ENCODE data around the gene YBX1. TPM values are rescaled to one million over a fixed set of nuclear protein-coding genes. Genes with fewer than 3 reads are reported as not detected.

Gene YBX1
- total RNA-seq, result 1,000 to 10,000 TPM in 2 of 4 donors, 100 to 1,000 TPM in 2; 861 to 1,251 (median 1,022) TPM

DNA sequence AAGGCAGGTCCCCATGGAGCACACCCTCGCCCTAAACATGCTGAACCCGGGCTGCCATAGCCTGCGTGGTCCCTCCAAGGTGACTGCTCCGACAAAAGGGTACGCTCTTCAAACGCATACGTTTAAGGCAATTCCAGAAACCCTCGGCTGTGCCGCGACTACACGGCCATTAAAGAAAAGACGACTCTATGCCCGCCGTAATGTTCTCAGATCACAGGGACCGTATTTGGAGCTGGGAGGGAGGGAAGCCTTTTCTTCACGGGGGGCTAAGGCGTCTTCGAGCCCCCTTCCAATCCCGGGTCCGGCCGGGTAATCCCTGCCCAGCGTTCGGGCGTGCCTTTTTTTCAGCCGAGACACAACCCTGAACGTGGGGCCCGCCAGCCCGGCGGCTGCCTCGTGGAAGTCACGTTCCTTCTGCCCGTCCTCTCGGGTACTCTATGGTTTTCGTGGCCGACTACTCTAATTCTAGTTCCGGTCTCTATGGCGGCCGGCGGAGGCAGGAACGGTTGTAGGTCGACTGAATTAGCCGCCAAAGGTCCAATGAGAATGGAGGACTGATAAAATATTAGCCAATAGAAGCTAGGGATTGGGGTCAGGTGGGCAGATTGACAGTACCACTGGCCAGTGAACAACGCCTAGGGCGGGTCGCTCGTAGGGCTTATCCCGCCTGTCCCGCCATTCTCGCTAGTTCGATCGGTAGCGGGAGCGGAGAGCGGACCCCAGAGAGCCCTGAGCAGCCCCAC, at the start of gene YBX1:
Gene YBX1, plus strand, starts transcription at position 678 of the 743 bp plus-strand sequence. CDS start 148 bp downstream, outside the sequence.
- ATAC-seq, result peak; percentile 94 to 96
- peak; percentile 98 to 99 for DNase-seq
- no peaks in the 10 kb centered on the region for H3K27me3 ChIP-seq
- H3K9me3 ChIP-seq, result no peaks in the 10 kb centered on the region
- peak within 1 kb of the TSS; percentile 97 to 98 (median 98) for H3K27ac ChIP-seq
- peak within 1 kb of the TSS; percentile 84 to 92 (median 86) for H3K4me3 ChIP-seq
- peaks cover 0 to 6% of the 10 kb centered on the region in 2 donors for H3K36me3 ChIP-seq
- TF ChIP-seq CTCF (IDR thresholded peaks at IDR 0.05 in 4 of 5, conservative IDR thresholded peaks at IDR 0.05 in 1 of 5), result no peak
- peak; percentile 89 to 95 for TF ChIP-seq POLR2A (IDR thresholded peaks at IDR 0.05)
- in situ Hi-C loops (cut with MboI; ENCODE audit: low sequenced_read_pairs in 4 of 4) (loop anchor here in 1 of 4 donors (10.0 kb wide), 1 partner anchor 83 kb away; the partner anchor contains the start of genes C1orf50 and P3H1), intact Hi-C loops (cut with DNase I; ENCODE audit: low total_unique reads) (loop anchor here (1.0 to 10.0 kb wide), 7 partner anchors 24 to 647 kb away; partner anchors contain the start of genes C1orf50, CCDC30, ERMAP and FOXJ3)
- peaks cover 43 to 44% of the 10 kb centered on the region in 2 donors for H3K4me1 ChIP-seq

DNA sequence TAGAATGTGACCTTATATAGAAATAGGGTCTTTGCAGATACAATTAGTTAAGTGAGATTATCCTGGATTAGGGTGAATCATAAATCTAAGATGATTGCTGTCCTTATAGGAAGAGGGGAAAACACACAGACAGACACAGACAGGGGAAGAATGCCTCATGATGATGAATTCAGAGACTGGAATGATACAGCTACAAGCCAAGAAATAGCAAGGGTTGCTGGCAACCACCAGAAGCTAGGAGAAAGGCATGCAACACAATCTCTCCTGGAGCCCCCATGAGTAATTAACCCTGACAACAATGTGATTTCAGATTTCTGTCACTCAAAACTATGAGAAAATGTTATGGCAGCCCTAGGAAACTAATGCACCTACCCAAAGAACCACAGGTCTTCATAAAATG, 43.1 kb upstream of the YBX1 start:
- intact Hi-C loops (cut with DNase I; ENCODE audit: low total_unique reads), result no loop called here
- Histone ChIP-seq H3K27ac (no peak overlapping the region), H3K27me3 (no peaks in the 10 kb centered on the region), H3K9me3 (no peaks in the 10 kb centered on the region), H3K4me1 (no peaks in the 10 kb centered on the region), H3K36me3 (no peaks in the 10 kb centered on the region), H3K4me3 (no peak overlapping the region)
- ATAC-seq, result no peak
- DNase-seq, result no peak
- in situ Hi-C loops (cut with MboI; ENCODE audit: low sequenced_read_pairs in 4 of 4), result no loop called here
- no peak for TF ChIP-seq CTCF (IDR thresholded peaks at IDR 0.05 in 4 of 5, conservative IDR thresholded peaks at IDR 0.05 in 1 of 5)
- TF ChIP-seq POLR2A (IDR thresholded peaks at IDR 0.05), result no peak

DNA sequence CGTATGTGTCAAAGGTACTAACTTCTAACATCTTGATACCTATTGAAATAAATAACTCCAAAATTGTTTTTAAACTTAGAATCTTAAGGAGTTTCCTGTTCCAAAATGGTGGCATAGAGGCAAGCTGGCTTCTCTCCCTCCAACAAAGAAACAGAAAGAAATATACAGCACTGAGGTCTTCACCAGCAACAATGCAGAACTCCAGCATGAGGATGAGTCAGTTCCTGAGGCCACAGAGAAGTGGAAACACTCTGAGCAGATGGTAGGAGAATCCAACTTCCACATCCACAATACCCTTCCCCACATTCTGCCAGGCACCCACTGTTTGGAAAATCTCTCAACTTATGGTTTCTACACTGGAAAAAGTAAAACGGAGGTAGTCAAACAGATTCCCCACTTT, 36.2 kb upstream of the YBX1 start:
- DNase-seq (no peak), ATAC-seq (no peak)
- intact Hi-C loops (cut with DNase I; ENCODE audit: low total_unique reads) (no loop called here), in situ Hi-C loops (cut with MboI; ENCODE audit: low sequenced_read_pairs in 4 of 4) (no loop called here)
- no peaks in the 10 kb centered on the region for H3K4me1 ChIP-seq
- no peak for TF ChIP-seq POLR2A (IDR thresholded peaks at IDR 0.05)
- no peaks in the 10 kb centered on the region for H3K27me3 ChIP-seq
- H3K27ac ChIP-seq, result no peak overlapping the region
- no peak overlapping the region for H3K4me3 ChIP-seq
- H3K36me3 ChIP-seq, result no peaks in the 10 kb centered on the region
- H3K9me3 ChIP-seq, result no peaks in the 10 kb centered on the region

GRCh38 chr1:42657201-42657600, 25.0 kb upstream of the YBX1 start:
- intact Hi-C loops (cut with DNase I; ENCODE audit: low total_unique reads), result loop anchor here (5.0 kb wide), 2 partner anchors 110 to 320 kb away; partner anchors contain the start of genes C1orf50, FOXJ3 and P3H1
- DNase-seq (no peak), ATAC-seq (no peak)
- Histone ChIP-seq H3K27ac (peak overlapping the region; percentile 82 to 92 (median 89)), H3K36me3 (peaks cover 0 to 18% of the 10 kb centered on the region in 2 donors), H3K27me3 (no peaks in the 10 kb centered on the region), H3K4me1 (peaks cover 14 to 15% of the 10 kb centered on the region in 2 donors), H3K4me3 (peak overlapping the region; percentile 80 to 94 (median 89)), H3K9me3 (no peaks in the 10 kb centered on the region)
- TF ChIP-seq CTCF (IDR thresholded peaks at IDR 0.05 in 4 of 5, conservative IDR thresholded peaks at IDR 0.05 in 1 of 5) (no peak), POLR2A (IDR thresholded peaks at IDR 0.05) (no peak)
- in situ Hi-C loops (cut with MboI; ENCODE audit: low sequenced_read_pairs in 4 of 4), result loop anchor here in 1 of 4 donors (25.0 kb wide), 1 partner anchor 320 kb away; the partner anchor contains the start of gene FOXJ3
